GM21381 (cell line): Measurements from ENCODE around the gene ZFX.
"Not testable (repeated sequence)": the region's sequence is repeated elsewhere in the genome, so short reads cannot be mapped to it uniquely, and the experiment has no call there.

ENCODE experiments used
- ATAC-seq: cut with Tn5 transposase; IDR thresholded peaks from one replicate; pipeline ENCODE4 v1.9.1; 2021; ENCODE audit warnings: mild to moderate bottlenecking, moderate library complexity; ENCODE audit not compliant: unreplicated experiment

The ZFX gene

GRCh38 chrX:24149351-24150050 lies at the start of gene ZFX:
ZFX (plus strand) TSS chrX:24149729; CDS start chrX:24172743, 23,014 bp downstream.
- peak; percentile 47 for ATAC-seq

- no peak for ATAC-seq
Observed at GRCh38 chrX:24100713-24101112, 48.8 kb upstream of the ZFX start.

- ATAC-seq: no peak
Observed at GRCh38 chrX:24110069-24110468, 39.5 kb upstream of the ZFX start.

- ATAC-seq: no peak
Observed at GRCh38 chrX:24113181-24113580, 36.3 kb upstream of the ZFX start.

GRCh38 chrX:24117258-24117657 lies 32.3 kb upstream of the ZFX start:
- no peak for ATAC-seq

GRCh38 chrX:24124244-24124799 lies 25.2 kb upstream of the ZFX start:
- ATAC-seq: no peak

- no peak for ATAC-seq
Observed at GRCh38 chrX:24125028-24125612, 24.4 kb upstream of the ZFX start.

- ATAC-seq: no peak
Observed at GRCh38 chrX:24131476-24131875, 18.1 kb upstream of the ZFX start.

- ATAC-seq: no peak
Observed at GRCh38 chrX:24133312-24133711, 16.2 kb upstream of the ZFX start.

GRCh38 chrX:24135768-24136167 lies 13.8 kb upstream of the ZFX start:
- not testable (repeated sequence) for ATAC-seq

GRCh38 chrX:24137192-24137591 lies 12.3 kb upstream of the ZFX start:
- no peak for ATAC-seq

- ATAC-seq: not testable (repeated sequence)
Observed at GRCh38 chrX:24143982-24144381, 5.5 kb upstream of the ZFX start.

- ATAC-seq: no peak
Observed at GRCh38 chrX:24144528-24144927, 5.0 kb upstream of the ZFX start.

GRCh38 chrX:24145303-24146186 lies 4.0 kb upstream of the ZFX start:
- no peak for ATAC-seq

GRCh38 chrX:24146283-24146949 lies 3.1 kb upstream of the ZFX start:
- no peak for ATAC-seq

GRCh38 chrX:24147165-24147564 lies 2.4 kb upstream of the ZFX start:
- ATAC-seq: no peak

GRCh38 chrX:24148121-24148520 lies 1.4 kb upstream of the ZFX start:
- no peak for ATAC-seq

- peak; percentile 10 for ATAC-seq
Observed at GRCh38 chrX:24148535-24149350, 786 bp upstream of the ZFX start.

GRCh38 chrX:24150051-24150790 lies 692 bp downstream of the ZFX start:
- peak; percentile 68 for ATAC-seq
